SU-DHL-6 (cell line): ENCODE measurements around the gene TBL1X.

ENCODE experiments used
- H2AFZ ChIP-seq: fragments of 200-600 bp; sonication (generic); 2 replicates; pipeline ENCODE4 v1.6.1; 2014; ENCODE audit warnings: low read depth, mild to moderate bottlenecking, moderate library complexity, mixed read lengths, antibody characterized with exemption, low read length; ENCODE audit not compliant: severe bottlenecking
- H3F3A ChIP-seq: fragments of 200-600 bp; shearing (Covaris generic); 2 replicates; pipeline ENCODE4 v1.6.0; 2016; ENCODE audit warnings: antibody characterized with exemption, mild to moderate bottlenecking; ENCODE audit not compliant: insufficient read depth
- H3K27ac ChIP-seq: fragments of 200-600 bp; sonication (generic); 2 replicates; pipeline ENCODE4 v1.5.1; 2016; ENCODE audit warnings: low read depth, mild to moderate bottlenecking, low read length, moderate library complexity, mixed read lengths
- H3K27me3 ChIP-seq: fragments of 200-600 bp; sonication (generic), shearing (Covaris generic); 2 replicates; pipeline ENCODE4 v1.6.0; 2014; ENCODE audit warnings: mild to moderate bottlenecking, low read length
- H3K36me3 ChIP-seq: fragments of 200-600 bp; sonication (generic); 2 replicates; pipeline ENCODE4 v1.6.1; 2014; ENCODE audit warnings: mild to moderate bottlenecking, low read length, mixed read lengths
- H3K4me2 ChIP-seq: fragments of 300-600, 200-600 bp; shearing (Covaris generic), sonication (generic); 2 replicates; pipeline ENCODE4 v1.6.0; 2014; ENCODE audit warnings: low read length, low read depth, mild to moderate bottlenecking; ENCODE audit not compliant: poor library complexity, severe bottlenecking
- H3K4me3 ChIP-seq: fragments of 200-600 bp; sonication (generic); 2 replicates; pipeline ENCODE4 v1.5.1; 2014; ENCODE audit warnings: antibody characterized with exemption, low read length, mild to moderate bottlenecking, mixed read lengths; ENCODE audit not compliant: insufficient read depth, poor library complexity, severe bottlenecking
- H3K79me2 ChIP-seq: fragments of 200-600 bp; sonication (generic); 2 replicates; pipeline ENCODE4 v1.6.1; 2014; ENCODE audit warnings: mild to moderate bottlenecking, low read length, moderate library complexity; ENCODE audit not compliant: insufficient read depth
- H3K9ac ChIP-seq: fragments of 200-600 bp; sonication (generic); 2 replicates; pipeline ENCODE4 v1.7.0; 2014; ENCODE audit warnings: mild to moderate bottlenecking, low read length
- H3K9me2 ChIP-seq: fragments of 200-600 bp; sonication (generic); replicated peaks from 2 replicates; pipeline ENCODE4 v1.6.1; 2014; ENCODE audit warnings: low read length; ENCODE audit not compliant: insufficient read depth
- H3K9me3 ChIP-seq: fragments of 200-600 bp; sonication (generic); 2 replicates; pipeline ENCODE4 v1.6.1; 2014; ENCODE audit warnings: low read length, mixed read lengths; ENCODE audit not compliant: insufficient read depth
- H4K20me1 ChIP-seq: fragments of 200-600 bp; sonication (generic); 2 replicates; pipeline ENCODE4 v1.6.1; 2014; ENCODE audit warnings: low read depth, mild to moderate bottlenecking, antibody characterized with exemption, low read length, moderate library complexity, mixed read lengths
- EZH2phosphoT487 ChIP-seq: fragments of 200-600 bp; sonication (generic), shearing (Covaris generic); conservative IDR thresholded peaks from 2 replicates; pipeline ENCODE4 v1.6.1; 2018; ENCODE audit warnings: mild to moderate bottlenecking, antibody characterized with exemption, low read length, moderate library complexity, mixed read lengths
- TF ChIP-seq, protein P1 (sequence below): fragments of 200-600 bp; sonication (generic); IDR thresholded peaks from one replicate; pipeline ENCODE4 v1.5.1; 2017; ENCODE audit warnings: antibody characterized with exemption, mild to moderate bottlenecking, low read length, moderate library complexity; ENCODE audit not compliant: insufficient read depth, poor library complexity, severe bottlenecking

The TBL1X gene

DNA sequence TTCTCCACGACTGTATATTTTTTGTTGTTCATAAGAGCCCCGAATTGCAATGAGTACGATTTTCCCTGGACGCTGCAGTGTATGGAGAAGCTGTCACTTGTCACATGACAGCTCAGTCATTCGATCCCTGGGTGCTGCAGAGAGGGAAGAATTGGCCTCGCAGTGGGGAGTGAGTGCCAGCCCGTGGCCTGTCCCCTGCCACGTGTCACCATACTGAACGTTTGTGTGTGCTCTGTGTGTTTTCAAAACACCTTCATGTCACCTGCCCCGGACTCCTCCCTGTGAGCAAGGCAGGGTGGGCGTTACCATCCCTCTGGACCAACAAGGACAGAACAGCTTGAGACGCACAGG, 77.9 kb downstream of the TBL1X start:
- H3K36me3 ChIP-seq: no peaks in the 10 kb centered on the region
- H2AFZ ChIP-seq: no peak overlapping the region
- H4K20me1 ChIP-seq: no peaks in the 10 kb centered on the region
- H3K4me3 ChIP-seq: no peak overlapping the region
- no peaks in the 10 kb centered on the region for H3K9me3 ChIP-seq
- no peak overlapping the region for H3K27ac ChIP-seq
- no peaks in the 10 kb centered on the region for H3K27me3 ChIP-seq
- no peaks in the 10 kb centered on the region for H3F3A ChIP-seq
- H3K79me2 ChIP-seq: peaks cover 18% of the 10 kb centered on the region; the same call in 1 of the 2 replicates
- H3K4me2 ChIP-seq: no peak overlapping the region
- no peak overlapping the region for H3K9ac ChIP-seq
- H3K9me2 ChIP-seq: no peaks in the 10 kb centered on the region
- TF ChIP-seq EZH2phosphoT487: no peak
- TF ChIP-seq, protein P1, sequence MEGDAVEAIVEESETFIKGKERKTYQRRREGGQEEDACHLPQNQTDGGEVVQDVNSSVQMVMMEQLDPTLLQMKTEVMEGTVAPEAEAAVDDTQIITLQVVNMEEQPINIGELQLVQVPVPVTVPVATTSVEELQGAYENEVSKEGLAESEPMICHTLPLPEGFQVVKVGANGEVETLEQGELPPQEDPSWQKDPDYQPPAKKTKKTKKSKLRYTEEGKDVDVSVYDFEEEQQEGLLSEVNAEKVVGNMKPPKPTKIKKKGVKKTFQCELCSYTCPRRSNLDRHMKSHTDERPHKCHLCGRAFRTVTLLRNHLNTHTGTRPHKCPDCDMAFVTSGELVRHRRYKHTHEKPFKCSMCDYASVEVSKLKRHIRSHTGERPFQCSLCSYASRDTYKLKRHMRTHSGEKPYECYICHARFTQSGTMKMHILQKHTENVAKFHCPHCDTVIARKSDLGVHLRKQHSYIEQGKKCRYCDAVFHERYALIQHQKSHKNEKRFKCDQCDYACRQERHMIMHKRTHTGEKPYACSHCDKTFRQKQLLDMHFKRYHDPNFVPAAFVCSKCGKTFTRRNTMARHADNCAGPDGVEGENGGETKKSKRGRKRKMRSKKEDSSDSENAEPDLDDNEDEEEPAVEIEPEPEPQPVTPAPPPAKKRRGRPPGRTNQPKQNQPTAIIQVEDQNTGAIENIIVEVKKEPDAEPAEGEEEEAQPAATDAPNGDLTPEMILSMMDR: no peak

DNA sequence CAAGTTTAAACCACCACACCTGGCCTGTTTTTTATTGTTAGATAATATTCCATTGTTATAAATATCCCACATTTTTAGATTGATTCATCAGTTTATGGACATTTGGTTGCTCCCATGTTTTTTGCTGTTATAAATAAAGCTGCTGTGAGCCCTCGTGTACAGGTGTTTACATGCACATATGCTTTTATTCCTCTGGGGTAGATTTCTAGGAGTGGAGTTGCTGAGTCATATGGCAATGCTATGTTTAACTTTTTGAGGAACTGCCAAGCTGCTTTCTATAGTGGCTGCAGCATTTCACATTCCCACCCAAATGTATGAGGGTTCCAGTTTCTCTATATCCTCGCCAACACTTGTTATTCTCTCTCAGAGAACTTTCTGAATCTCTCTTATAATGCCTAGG, 90.5 kb downstream of the TBL1X start:
- peaks cover 38% of the 10 kb centered on the region; the same call in 1 of the 2 replicates for H3K79me2 ChIP-seq

DNA sequence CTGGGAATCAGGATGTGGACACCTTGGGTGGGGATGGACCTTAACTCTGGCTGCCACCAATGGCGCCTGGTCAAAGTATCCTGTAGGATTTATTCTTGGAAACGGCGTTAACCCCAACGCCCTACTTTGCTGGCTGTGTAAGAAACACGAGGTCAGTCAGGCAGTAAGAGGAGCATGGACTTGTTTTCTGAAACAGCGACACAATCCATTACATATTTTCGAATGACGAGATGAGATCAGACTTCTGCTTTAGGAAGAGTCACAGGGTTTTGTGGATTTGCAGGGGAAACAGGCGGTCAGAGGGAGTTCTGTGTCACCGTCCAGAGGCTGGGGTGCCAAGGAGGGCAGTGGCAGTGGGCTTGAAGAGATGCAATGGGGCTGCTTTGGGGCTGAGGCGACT, 92.2 kb downstream of the TBL1X start:
- no peak overlapping the region for H3K4me3 ChIP-seq
- H3K27ac ChIP-seq: no peak overlapping the region
- H3F3A ChIP-seq: no peaks in the 10 kb centered on the region
- H3K9ac ChIP-seq: no peak overlapping the region
- TF ChIP-seq, protein P1: no peak
- H4K20me1 ChIP-seq: no peaks in the 10 kb centered on the region
- H3K36me3 ChIP-seq: no peaks in the 10 kb centered on the region
- H2AFZ ChIP-seq: no peak overlapping the region
- no peak overlapping the region for H3K4me2 ChIP-seq
- H3K27me3 ChIP-seq: no peaks in the 10 kb centered on the region
- no peaks in the 10 kb centered on the region for H3K9me3 ChIP-seq
- H3K9me2 ChIP-seq: no peaks in the 10 kb centered on the region
- peaks cover 32% of the 10 kb centered on the region; the same call in 1 of the 2 replicates for H3K79me2 ChIP-seq

More for the DNA sequence above, 90.5 kb downstream of the TBL1X start:
- no peak overlapping the region for H2AFZ ChIP-seq
- H3K4me2 ChIP-seq: no peak overlapping the region
- no peaks in the 10 kb centered on the region for H3K9me3 ChIP-seq
- no peak overlapping the region for H3K9ac ChIP-seq
- H4K20me1 ChIP-seq: no peaks in the 10 kb centered on the region
- no peaks in the 10 kb centered on the region for H3K36me3 ChIP-seq
- H3K4me3 ChIP-seq: no peak overlapping the region
- no peaks in the 10 kb centered on the region for H3K27me3 ChIP-seq
- H3F3A ChIP-seq: no peaks in the 10 kb centered on the region
- no peaks in the 10 kb centered on the region for H3K9me2 ChIP-seq
- no peak for TF ChIP-seq EZH2phosphoT487
- TF ChIP-seq, protein P1: no peak
- no peak overlapping the region for H3K27ac ChIP-seq
